Activated T-helper 17 cell treated with anti-CD3 and anti-CD28 coated beads, Interleukin-2, amount 50 U/mL, for 72 hours (primary cell): ENCODE data around the gene PRKAR2B. TPM values are rescaled to one million over a fixed set of nuclear protein-coding genes. Genes with fewer than 3 reads are reported as not detected.
"Not testable (repeated sequence)": the region's sequence is repeated elsewhere in the genome, so short reads cannot be mapped to it uniquely, and the experiment has no call there.

Experiments
- ATAC-seq: fragments of 150-1000 bp; cut with Tn5 transposase; replicated peaks from 2 replicates; pipeline ENCODE4 v1.10.0; 2021; ENCODE audit warnings: mild to moderate bottlenecking, moderate library complexity
- H3K27ac Mint-ChIP-seq: one replicate; pipeline ENCODE4 v1.8.0; 2022; ENCODE audit warnings: mixed read lengths
- H3K27me3 Mint-ChIP-seq: one replicate; pipeline ENCODE4 v1.8.0; 2022; ENCODE audit warnings: mixed read lengths
- H3K36me3 Mint-ChIP-seq: one replicate; pipeline ENCODE4 v1.8.0; 2022; ENCODE audit warnings: low read depth, mild to moderate bottlenecking, mixed read lengths
- H3K4me1 Mint-ChIP-seq: one replicate; pipeline ENCODE4 v1.8.0; 2022; ENCODE audit warnings: mixed read lengths
- H3K4me3 Mint-ChIP-seq: one replicate; pipeline ENCODE4 v1.8.0; 2022; ENCODE audit warnings: mild to moderate bottlenecking, mixed read lengths
- H3K9me3 Mint-ChIP-seq: one replicate; pipeline ENCODE4 v1.8.0; 2022; ENCODE audit warnings: mixed read lengths
- total RNA-seq, 2 donors: library from RNA; stranded (reverse); gene quantifications; one replicate each; pipeline ENCODE4 v1.2.3, GENCODE V29; 2022

The PRKAR2B gene
- total RNA-seq, 2 donors from 2014 or later = 0.95 to 3.4 TPM

DNA sequence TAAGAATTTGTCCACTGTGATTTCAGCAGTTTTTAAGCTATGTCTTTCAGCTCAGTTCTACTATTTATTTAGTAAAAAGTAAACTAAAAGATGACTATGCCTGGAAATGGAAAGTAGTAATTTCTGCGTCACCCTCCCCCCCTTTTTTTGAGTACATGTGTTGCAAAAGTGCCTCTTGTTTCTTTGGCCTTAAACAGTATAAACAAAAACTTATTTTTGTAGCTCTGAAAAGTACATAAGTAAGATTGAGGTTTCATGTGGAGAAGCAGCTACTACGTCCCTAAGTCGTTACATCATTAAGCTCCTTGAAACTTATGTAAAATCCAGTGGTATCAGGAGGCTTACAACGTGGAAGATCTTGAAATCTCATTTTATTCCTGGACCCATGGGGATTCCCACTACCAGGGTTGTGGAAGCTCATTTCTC lies 78.0 kb downstream of the PRKAR2B start:
- Mint-ChIP-seq H3K27me3 (peaks cover 5% of the 10 kb centered on the region), H3K4me3 (no peak overlapping the region), H3K4me1 (peaks cover 17% of the 10 kb centered on the region), H3K36me3 (no peaks in the 10 kb centered on the region), H3K27ac (no peak overlapping the region), H3K9me3 (no peaks in the 10 kb centered on the region)
- no peak for ATAC-seq

DNA sequence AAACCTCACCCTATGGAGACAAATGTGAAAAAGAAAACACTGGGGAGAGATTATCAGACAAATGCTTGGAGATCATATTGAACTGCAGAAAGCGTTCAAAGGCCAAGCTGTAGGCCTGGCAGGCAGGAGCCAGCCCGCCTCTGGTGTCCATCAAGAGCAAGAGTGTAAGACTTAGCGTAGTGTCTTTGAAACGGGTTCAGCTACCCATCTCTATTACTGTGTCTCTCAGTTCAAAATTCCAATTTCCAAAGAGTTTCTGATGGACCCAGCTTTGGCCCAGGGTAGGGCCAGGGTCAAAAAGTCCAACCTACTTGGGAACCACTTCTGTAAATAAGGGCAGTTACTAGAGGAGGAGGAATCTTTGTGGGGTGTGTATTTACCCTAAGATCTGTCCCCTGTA lies 78.9 kb downstream of the PRKAR2B start:
- no peak overlapping the region for H3K4me3 Mint-ChIP-seq
- no peaks in the 10 kb centered on the region for H3K9me3 Mint-ChIP-seq
- H3K27ac Mint-ChIP-seq = no peak overlapping the region
- no peaks in the 10 kb centered on the region for H3K36me3 Mint-ChIP-seq
- peaks cover 5% of the 10 kb centered on the region for H3K27me3 Mint-ChIP-seq
- peaks cover 17% of the 10 kb centered on the region for H3K4me1 Mint-ChIP-seq
- ATAC-seq = no peak

DNA sequence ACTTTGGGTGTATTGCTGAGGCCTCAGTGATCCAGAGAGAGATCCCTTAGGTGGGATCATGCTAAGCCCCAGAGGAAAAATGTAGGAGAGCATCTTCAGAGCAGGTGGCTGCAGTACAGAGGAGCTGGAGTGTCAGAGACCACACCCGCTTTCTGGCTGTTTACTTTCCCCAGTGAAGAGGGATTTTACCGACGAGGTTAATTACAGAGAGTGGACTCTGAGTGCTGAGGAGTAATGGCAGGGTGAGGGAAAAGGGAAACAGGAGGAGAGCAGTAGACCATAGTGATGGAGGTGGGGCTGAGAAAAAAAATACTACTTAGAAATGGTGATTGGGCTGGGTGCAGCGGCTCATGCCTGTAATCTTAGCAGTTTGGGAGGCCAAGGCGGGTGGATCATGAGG lies 81.0 kb downstream of the PRKAR2B start:
- ATAC-seq = no peak
- no peaks in the 10 kb centered on the region for H3K9me3 Mint-ChIP-seq
- peak overlapping the region; percentile 42 for H3K27ac Mint-ChIP-seq
- H3K27me3 Mint-ChIP-seq = no peaks in the 10 kb centered on the region
- peak overlapping the region; percentile 69 for H3K4me3 Mint-ChIP-seq
- H3K4me1 Mint-ChIP-seq = peaks cover 13% of the 10 kb centered on the region
- H3K36me3 Mint-ChIP-seq = no peaks in the 10 kb centered on the region

DNA sequence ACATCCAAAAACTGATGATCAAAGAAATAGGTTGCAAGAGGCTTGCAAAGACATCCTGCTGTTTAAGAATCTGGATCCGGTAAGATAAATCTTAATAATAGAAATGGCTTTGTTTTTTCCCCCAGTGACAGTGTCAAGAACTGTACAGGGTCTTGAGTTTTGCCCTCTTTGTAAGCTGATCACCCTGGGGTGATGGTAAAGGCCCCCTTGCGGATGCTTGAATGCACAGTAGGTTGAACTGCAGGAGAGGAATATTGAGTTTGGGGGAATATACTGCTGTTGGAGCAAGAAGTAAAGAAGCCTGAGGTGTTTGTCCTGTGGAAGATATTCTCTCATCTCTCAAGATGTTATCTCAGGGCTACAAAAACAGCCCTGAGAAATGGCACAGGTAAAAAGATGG lies 83.7 kb downstream of the PRKAR2B start:
- H3K4me3 Mint-ChIP-seq = no peak overlapping the region
- no peaks in the 10 kb centered on the region for H3K36me3 Mint-ChIP-seq
- H3K4me1 Mint-ChIP-seq = peaks cover 13% of the 10 kb centered on the region
- no peak for ATAC-seq
- H3K27ac Mint-ChIP-seq = no peak overlapping the region
- H3K27me3 Mint-ChIP-seq = no peaks in the 10 kb centered on the region
- no peaks in the 10 kb centered on the region for H3K9me3 Mint-ChIP-seq

DNA sequence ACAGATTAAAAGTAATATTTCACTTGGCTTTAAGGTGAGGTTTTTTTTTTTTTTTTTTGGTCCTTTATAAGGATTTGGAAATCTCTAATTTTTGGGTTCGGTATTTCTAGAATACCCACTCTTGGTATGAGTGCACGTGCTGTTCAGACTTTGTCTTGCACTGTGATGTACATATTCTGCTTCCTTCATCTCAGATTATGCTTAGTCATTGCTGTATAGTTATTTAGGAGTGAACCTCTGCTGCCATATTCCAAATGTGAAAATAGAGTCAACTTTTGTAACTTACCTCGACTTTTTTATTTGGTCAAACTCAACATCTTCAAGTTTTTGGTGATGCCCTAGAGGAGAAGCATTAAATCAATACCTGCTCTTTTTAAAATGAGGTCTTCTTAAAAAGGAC lies 84.2 kb downstream of the PRKAR2B start:
- H3K4me1 Mint-ChIP-seq = peaks cover 13% of the 10 kb centered on the region
- no peak for ATAC-seq
- H3K4me3 Mint-ChIP-seq = no peak overlapping the region
- H3K27ac Mint-ChIP-seq = no peak overlapping the region
- no peaks in the 10 kb centered on the region for H3K27me3 Mint-ChIP-seq
- H3K36me3 Mint-ChIP-seq = no peaks in the 10 kb centered on the region
- no peaks in the 10 kb centered on the region for H3K9me3 Mint-ChIP-seq

DNA sequence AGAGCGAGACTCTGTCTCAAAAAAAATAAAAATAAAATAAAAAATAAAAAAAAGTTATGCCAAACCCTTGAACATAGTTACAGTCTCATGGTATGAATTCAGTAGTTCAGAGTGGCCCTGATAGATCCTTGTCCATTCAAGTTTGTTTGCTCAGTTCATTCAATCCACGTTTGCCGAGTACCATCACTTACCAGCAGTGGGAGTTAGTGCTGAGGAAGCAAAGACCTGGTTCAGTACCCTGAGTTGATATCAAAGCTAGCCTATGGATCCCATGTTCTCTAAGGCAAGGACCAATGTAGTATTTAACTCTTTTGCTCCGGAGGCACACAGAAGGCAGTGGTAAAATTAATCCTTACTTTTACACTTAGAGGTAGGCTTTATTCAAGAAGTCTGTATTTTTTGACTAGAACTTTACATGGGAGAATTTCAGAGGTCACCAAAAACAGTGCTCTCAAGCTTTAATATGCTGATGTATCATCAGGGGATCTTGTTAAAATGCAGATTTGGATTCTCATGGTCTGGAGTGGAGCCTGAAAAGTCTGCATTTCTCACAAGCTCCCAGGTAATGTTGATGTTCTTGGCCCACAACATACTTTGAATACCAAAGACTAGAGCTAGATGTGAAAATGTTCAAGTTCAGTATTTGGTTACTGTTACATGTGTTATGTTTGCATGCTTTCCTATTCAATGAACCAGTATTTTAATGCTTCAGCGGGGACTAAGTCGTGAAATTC lies 86.1 kb downstream of the PRKAR2B start:
- no peak overlapping the region for H3K27ac Mint-ChIP-seq
- H3K36me3 Mint-ChIP-seq = no peaks in the 10 kb centered on the region
- no peak for ATAC-seq
- no peaks in the 10 kb centered on the region for H3K27me3 Mint-ChIP-seq
- H3K4me1 Mint-ChIP-seq = peaks cover 8% of the 10 kb centered on the region
- no peak overlapping the region for H3K4me3 Mint-ChIP-seq
- no peaks in the 10 kb centered on the region for H3K9me3 Mint-ChIP-seq

DNA sequence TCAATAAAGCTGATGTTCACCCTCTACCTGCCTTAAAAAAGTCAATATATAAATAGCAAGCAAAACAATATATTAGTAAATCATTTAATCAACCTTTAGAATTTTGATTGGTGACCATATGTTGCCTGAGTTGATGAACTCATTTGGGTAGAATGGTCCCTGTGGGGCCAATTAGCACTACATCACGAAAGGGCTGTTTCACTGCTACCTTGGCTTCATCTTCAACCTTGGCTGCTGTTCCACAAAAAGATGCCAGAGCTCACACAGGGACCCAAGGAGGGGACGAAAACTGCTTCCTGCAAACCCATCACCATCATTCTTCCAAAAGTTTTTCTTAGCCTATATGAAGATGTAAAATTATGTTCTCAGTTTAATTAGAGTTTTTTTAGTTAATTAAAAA lies 88.9 kb downstream of the PRKAR2B start:
- Mint-ChIP-seq H3K4me3 (no peak overlapping the region), H3K4me1 (no peaks in the 10 kb centered on the region), H3K9me3 (no peaks in the 10 kb centered on the region), H3K27me3 (no peaks in the 10 kb centered on the region), H3K27ac (no peak overlapping the region), H3K36me3 (no peaks in the 10 kb centered on the region)
- no peak for ATAC-seq

DNA sequence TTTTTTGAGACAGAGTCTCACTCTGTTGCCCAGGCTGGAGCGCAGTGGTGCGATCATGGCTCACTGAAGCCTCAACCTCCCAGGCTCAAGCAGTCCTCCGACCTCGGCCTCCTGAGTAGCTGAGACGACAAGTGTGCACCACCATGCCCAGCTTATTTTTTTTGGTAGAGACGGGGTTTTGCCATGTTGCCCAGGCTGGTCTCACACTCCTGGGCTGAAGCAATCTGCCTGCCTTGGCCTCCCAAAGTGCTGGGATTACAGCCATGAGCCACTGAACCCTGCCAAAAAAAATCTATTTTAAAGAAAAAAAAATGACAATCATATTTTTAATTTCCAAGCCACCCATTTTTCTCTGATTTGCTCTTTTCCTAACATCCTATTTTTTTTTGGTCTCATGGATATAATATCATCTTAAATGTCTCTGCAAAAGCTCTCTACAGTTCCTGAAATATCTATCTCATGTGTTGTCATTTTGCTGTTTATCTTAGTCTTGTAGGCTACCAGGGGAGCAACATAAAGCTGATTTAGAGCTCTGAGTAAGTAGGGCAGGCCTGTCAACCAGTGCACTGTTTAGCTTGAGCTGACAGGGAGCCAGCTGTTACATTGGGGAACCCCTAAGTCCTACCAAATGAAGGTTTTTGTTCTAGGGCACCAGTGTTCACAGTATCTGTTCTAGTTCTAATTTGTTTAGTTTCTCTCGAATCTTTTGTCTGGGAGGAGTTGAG lies 94.4 kb downstream of the PRKAR2B start:
- Mint-ChIP-seq H3K4me3 (no peak overlapping the region), H3K4me1 (no peaks in the 10 kb centered on the region), H3K9me3 (no peaks in the 10 kb centered on the region), H3K27ac (no peak overlapping the region), H3K27me3 (no peaks in the 10 kb centered on the region), H3K36me3 (no peaks in the 10 kb centered on the region)
- ATAC-seq = no peak

DNA sequence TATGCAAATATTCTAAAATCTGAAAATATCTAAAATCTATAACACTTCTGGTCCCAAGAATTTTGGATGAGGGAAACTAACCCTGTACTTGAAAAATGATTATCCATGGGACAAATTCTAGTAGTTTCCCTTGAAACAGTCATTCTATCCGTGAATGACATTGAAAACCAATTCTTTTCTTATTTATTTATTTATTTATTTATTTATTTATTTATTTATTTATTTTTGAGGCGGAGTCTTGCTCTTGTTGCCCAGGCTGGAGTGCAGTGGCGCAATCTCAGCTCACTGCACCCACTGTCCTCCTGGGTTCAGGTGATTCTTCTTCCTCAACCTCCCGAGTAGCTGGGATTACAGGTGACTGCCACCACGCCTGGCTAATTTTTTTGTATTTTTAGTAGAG lies 99.4 kb downstream of the PRKAR2B start:
- not testable (repeated sequence) for H3K27me3 Mint-ChIP-seq, H3K4me1 Mint-ChIP-seq, H3K9me3 Mint-ChIP-seq, H3K4me3 Mint-ChIP-seq, H3K36me3 Mint-ChIP-seq, ATAC-seq, H3K27ac Mint-ChIP-seq

DNA sequence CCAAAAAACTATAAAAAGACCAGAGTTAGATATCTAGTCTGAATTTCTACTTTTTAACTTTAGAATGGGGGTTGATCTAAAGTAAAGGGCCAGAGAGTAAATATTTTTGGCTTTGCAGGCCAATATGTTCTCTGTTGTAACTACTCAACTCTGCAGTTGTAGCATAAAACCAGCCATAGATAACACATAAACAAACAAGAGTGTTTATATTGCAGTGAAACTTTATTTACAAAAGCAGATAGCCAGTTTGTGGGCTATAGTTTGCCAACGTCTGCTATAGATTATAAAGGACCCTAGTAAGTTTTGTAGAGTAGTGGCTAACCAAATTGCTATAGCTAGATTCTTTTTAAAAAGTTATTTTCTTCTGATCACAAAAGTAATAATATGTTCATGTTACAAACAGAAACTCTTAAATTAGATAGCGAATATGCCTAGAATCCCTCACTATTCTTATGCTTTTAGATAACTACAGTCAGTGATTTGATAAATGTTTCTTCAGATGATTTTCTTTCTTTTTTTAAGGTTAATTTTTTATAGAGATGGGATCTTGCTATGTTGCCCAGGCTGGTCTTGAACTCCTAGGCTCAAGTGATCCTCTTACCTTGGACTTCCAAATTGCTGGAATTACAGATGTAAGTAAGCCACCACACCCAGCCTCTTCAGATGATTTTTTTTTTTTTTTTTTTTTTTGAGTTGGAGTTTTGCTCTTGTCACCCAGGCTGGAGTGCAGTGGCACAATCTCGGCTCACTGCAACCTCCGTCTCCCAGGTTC lies 100.7 kb downstream of the PRKAR2B start:
- no peak for ATAC-seq
- Mint-ChIP-seq H3K27me3 (no peaks in the 10 kb centered on the region), H3K9me3 (no peaks in the 10 kb centered on the region), H3K4me1 (no peaks in the 10 kb centered on the region), H3K27ac (no peak overlapping the region), H3K36me3 (no peaks in the 10 kb centered on the region), H3K4me3 (no peak overlapping the region)

DNA sequence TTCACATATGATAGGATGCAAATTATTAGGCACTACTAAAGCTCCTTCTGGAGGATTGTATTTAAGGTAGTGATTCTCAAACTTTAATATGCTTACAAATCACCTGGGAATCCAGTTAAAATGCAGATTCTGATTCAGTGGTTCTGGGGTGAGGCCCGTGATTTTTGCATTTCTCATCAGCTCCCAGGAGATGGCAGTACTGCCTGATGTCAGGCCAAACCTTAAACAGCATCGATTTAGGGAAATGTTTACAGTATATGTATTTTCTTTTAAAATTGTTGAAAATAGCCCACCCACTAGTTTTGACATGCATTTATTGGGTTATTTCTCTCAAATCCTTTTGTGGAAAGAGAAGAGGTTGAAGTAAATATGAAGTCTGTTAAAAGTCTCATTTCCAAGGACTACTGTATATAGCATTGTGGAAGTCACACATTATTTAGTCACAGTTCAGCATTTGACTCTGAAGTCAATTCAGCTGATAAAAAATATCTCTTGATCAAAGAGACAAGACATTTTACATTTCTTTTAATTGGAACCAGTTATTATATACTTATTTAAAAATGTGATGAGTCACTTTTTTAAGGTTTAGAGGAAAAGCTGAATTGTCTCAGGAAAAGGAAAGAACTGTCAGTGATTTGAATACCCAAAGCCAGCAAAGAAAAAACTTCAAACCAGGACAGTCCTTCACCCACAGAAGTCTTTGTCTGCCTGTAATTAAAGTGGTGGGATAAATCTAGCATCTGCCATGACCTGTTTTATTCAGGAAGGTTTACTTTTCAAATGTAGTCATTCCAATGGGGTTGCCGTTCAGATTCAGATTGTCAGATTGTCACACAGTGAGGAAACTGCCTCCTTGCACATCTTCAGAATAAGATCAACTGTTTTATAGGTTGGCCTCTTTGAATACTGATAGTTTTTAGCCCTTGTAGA lies 103.2 kb downstream of the PRKAR2B start:
- Mint-ChIP-seq H3K27ac (no peak overlapping the region), H3K4me1 (no peaks in the 10 kb centered on the region), H3K9me3 (no peaks in the 10 kb centered on the region), H3K27me3 (no peaks in the 10 kb centered on the region), H3K36me3 (no peaks in the 10 kb centered on the region), H3K4me3 (no peak overlapping the region)
- peak; percentile 67 for ATAC-seq

DNA sequence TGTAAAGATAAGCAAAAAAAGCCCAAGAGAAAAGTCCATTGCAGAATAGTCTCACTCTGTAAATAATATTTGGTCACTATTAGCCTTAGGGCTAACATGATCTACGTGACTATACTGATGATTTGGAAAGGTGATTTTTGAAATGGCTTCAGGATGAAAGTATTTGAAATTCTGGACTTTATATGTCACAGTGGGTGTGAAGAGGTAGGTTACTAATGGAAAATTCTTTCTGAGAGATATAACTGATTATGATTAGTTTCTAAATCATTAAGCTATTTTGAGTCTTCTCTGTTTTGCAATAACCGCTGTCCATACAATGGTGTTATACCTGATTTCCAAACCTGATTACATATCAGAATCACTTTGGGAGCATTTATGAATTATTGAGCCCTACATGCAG lies 104.2 kb downstream of the PRKAR2B start:
- H3K27ac Mint-ChIP-seq = no peak overlapping the region
- no peak overlapping the region for H3K4me3 Mint-ChIP-seq
- no peaks in the 10 kb centered on the region for H3K36me3 Mint-ChIP-seq
- no peaks in the 10 kb centered on the region for H3K4me1 Mint-ChIP-seq
- no peaks in the 10 kb centered on the region for H3K27me3 Mint-ChIP-seq
- no peaks in the 10 kb centered on the region for H3K9me3 Mint-ChIP-seq
- no peak for ATAC-seq

DNA sequence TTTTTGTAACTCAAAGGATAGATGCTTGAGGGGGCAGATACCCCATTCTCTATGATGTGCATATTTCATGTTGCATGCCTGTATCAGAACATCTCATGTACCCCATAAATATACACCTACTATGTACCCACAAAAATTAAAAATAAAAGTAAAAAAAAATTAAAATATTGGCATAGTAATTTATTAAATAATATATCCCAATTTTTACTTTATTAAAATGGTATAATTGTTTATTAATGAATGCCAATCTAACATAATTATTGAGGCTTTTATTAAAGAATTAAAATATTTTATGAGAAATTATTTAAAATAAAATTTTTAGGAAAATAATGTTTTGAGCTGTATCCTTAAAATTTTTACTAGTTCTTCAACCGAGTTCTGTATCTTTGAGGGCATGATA lies 105.4 kb downstream of the PRKAR2B start:
- Mint-ChIP-seq H3K27me3 (no peaks in the 10 kb centered on the region), H3K4me1 (no peaks in the 10 kb centered on the region), H3K9me3 (no peaks in the 10 kb centered on the region), H3K36me3 (no peaks in the 10 kb centered on the region), H3K4me3 (no peak overlapping the region), H3K27ac (no peak overlapping the region)
- no peak for ATAC-seq
